HG02678 (cell line): ENCODE data around the gene ANKS4B.
"Not testable (repeated sequence)": the region's sequence is repeated elsewhere in the genome, so short reads cannot be mapped to it uniquely, and the experiment has no call there.

Experiments
- ATAC-seq: cut with Tn5 transposase; IDR thresholded peaks from one replicate; pipeline ENCODE4 v1.9.1; 2021; ENCODE audit warnings: mild to moderate bottlenecking, moderate library complexity; ENCODE audit not compliant: unreplicated experiment

Gene ANKS4B, protein sequence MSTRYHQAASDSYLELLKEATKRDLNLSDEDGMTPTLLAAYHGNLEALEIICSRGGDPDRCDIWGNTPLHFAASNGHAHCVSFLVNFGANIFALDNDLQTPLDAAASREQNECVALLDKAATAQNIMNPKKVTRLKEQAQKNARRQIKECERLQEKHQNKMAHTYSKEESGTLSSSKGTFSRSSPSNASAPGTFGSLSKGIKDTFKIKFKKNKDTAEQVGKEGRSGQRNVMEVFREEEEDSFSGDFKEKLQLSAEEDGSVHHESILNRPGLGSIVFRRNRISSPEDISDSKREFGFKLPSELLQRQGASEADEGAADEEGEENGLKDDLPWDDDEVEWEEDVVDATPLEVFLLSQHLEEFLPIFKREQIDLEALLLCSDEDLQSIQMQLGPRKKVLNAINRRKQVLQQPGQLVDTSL

DNA sequence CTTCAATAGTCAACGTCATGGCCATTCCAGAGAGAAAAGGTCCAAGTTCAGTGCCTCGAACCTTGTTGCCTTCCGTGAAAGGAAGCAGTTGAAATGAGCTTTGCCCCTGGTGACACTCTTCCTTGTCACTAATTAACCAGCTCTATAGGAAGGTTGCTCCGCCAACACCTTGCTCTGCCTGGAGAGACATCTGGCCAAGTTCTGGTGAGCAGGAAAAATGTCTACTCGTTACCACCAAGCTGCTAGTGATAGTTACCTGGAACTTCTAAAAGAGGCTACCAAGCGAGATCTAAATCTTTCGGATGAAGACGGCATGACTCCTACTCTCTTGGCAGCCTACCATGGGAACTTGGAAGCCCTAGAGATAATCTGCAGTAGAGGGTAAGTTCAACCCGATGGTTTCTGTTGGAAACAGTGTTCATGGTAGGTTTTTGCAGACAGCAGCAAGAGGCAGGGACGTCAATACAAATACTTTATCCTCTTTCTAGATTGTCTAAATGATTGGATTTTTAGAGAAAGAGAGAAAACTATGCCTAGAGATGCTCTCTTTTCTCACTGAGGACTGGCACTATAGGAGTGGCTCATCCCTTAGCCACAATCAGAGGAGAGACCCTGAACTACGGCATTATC, at the start of gene ANKS4B:
Gene ANKS4B, plus strand, starts transcription at position 179 of the 630 bp plus-strand sequence. Its CDS starts 39 bp downstream, at position 218.
- ATAC-seq, result no peak

DNA sequence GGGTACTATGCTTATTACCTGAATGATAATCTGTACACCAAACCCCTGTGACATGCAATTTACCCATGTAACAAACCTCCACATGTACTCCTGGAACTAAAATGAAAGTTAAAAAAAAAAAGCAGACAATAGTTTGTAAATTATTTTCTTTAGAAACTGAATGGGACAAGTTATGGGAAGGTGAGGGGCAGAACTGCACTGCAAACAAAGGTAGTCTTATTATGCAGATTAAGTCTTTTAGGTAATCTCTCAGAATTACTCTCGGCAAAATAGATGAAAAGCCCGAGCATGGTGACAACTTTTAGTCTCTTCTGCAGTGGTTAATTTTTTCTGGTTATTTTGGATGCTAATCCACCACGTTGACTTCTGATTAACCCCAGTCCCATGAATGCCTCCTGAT, 49.5 kb upstream of the ANKS4B start:
- ATAC-seq, result no peak

DNA sequence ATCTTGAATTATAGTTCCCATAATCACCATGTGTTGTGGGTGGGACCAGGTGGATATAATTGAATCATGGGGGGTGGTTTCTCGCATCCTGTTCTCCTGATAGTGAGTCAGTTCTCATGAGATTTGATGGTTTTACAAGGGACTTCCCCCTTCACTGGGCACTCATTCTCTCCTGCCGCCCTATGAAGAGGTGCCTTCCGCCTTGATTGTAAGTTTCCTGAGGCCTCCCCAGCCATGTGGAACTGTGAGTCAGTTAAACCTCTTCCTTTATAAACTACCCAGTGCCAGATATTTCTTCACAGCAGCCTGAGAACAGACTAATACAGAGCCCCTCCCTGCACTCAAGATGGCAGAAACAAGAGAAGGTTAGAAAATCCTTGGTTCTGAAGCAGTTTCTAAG, 48.7 kb upstream of the ANKS4B start:
- ATAC-seq, result no peak

DNA sequence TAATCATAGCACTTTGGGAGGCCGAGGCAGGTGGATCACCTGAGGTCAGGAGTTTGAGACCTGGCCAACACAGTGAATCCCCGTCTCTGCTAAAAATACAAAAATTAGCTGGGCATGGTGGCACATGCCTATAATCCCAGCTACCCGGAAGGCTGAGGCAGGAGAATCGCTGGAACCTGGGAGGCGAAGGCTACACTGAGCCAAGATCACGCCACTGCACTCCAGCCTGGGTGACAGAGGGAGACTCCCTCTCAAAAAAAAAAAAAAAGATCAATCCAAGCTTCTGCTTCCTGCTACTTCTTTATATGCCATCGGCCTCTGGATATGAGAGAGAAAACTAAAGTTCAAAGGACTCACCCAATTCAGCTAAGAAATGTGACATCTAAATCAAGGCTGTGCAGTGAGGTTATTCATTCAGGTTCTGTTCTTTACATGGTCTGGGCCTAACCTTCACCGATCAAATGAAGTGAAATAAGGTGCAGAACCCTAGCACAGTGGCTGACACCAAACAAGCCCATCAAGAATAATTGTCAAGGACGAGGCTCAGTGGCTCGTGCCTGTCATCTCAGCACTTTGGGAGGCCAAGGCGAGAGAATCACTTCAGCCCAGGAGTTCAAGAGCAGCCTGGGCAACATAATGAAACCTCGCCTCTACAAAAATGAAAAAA, 47.7 kb upstream of the ANKS4B start:
- ATAC-seq, result no peak

DNA sequence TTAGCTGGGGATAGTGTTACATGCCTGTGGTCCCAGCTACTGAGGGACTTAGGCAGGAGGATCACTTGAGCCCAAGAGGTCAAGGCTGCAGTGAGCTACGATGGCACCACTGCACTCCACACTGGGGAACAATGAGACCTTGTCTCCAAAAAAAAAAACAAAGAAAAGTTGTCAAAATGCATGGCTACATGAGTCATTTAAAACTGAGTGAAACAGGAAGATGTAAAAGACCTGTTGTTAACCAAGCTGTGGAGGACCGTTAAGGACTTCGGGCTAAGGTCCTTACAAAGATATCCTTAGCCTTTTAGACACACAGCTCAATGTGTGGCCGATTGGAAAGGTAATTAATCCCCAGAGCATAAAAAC, 47.2 kb upstream of the ANKS4B start:
- ATAC-seq, result no peak

DNA sequence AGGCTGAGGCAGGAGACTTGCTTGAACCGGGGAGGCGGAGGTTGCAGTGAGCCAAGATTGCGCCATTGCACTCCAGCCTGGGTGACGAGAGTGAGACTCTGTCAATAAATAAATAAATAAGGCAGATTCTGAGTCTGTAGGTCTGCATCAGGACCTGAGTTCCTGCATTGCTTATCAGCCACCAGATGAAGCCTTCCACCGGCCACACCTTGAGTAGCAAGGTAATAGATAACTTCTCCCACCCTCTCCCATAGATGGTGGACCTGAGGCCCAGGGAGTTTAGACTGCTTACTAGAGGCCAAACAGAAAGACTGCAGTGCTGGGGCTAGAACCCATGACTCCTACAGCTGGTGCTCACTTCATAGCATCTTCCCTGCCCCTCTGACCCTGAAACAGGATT, 44.2 kb upstream of the ANKS4B start:
- no peak for ATAC-seq

DNA sequence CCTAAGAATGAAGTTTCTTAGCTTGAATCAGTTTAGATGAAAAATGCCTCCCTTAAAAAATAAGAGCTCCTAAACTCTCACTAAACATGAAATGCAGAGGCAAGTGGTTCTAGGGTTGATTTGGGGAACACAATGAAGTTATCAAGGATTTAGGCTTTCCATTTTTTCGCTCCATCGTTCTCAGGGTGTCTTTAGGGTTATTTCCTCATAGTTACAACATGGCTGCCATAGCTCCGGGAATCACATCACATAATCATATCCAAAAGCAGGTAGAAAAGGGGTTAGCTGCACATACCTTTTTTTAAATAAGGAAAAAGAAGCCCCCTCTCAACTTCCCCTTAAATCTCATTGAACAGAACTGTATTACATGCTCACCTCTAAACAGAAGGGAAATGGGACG, 43.5 kb upstream of the ANKS4B start:
- ATAC-seq, result no peak

DNA sequence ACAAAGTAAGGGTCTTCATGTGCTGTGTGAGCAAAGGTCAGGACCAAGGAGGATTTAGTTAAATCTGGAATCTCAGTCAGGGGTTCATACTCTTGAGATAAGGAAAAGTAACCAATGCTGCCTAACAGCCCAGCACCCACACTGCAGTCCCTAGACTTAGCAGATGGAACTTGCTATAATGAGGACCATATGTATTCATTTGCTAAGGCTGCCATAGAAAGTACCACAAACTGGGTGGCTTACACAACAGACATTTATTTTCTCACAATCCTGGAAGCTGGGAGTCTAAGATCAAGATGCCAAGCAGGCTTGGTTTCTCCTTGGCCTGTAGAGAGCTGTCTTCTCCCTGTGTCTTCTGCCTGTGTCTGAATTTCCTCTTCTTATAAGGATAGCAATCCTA, 42.9 kb upstream of the ANKS4B start:
- no peak for ATAC-seq

DNA sequence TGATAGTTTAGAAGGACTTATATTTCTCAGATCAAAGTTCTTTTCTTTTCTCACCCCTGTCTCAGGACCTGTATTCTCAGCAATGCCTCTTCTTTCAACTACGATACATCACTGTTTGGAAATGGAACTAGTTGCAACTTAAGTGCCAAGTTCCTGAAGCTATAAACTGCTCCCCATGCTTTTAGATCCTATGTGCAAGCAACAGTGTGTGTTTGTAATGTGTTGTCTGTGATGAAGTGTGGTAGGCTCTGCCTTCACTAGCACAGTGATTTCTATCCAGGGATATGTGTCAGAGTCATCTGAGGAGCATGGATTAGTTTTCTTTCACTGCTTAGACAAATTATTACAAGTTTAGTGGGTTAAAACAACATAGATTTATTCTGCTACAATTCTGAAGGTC, 40.5 kb upstream of the ANKS4B start:
- no peak for ATAC-seq

DNA sequence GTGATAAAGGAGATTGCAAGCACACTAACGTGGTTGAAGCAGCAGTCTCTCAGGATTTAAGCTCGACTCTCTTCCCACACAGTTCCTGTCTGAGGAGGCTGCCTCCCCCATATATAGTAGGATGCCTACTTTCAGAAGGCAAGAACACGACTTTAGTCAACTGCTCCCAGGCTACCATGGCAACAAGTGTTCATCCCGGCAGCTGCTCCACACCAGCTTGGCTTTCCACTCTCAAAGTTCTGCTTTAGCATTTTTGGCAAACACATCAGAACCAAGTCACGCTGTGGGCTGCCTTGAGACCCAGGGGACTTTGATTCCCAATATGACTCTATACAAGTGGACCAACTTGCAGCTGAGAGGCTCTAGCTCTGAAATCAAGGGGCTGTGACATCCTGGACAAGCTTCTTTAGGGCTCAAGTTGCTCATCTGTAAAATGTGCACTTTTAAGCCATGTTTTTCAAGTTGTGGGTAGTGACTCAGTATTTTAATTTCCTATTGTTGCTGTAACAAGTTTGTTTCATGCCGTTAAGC, 38.7 kb upstream of the ANKS4B start:
- no peak for ATAC-seq

DNA sequence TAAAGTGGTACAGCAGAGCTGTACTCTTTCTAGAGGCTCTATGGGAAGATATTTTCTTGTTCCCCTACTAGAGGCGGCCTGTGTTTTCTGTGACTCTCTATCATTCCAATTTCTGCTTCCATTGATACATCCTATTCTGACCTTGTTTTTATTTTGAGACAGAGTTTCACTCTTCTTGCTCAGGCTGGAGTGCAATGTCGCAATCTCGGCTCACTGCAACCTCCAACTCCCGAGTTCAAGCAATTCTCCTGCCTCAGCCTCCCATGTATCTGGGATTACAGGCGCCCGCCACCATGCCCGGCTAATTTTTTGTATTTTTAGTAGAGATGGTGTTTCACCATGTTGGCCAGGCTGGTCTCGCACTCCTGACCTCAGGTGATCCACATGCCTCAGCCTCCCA, 38.2 kb upstream of the ANKS4B start:
- not testable (repeated sequence) for ATAC-seq

DNA sequence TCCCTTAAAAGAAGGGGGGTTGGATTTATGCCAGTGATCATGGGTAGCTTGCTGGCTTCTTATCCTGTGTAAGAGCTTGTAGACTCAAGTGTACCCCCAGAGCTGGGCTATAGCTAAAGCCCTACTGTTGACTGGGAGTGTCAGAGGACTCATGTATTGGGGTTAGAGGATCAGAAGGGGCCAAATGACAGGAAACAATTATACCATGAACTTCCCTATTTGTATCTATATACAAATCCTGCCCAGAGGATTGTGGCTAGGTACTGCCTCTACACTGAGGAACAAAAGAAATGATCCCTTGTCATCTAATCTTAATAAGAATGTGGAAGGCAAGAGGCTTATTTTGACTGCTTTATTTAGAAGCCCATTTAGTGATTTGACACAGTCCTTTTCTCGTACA, 36.4 kb upstream of the ANKS4B start:
- ATAC-seq, result no peak

DNA sequence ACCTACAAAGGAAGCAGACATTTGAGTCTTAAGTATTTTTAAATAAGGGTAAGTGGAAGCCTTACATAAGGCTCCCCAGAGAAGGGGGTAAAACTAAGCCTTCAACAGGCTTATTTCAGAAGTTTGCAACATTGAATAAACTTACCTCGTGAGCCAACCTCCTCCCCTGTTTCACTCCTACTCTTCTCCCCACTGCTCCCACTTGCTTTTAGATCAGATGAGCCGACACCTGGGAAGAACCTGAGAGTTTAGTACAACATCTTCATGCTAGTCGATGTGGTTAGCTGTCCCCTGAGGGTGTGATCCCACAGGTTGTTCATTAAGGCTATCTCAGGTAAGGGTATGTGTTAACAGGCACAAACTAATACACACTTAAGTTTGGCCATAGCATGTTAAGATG, 35.9 kb upstream of the ANKS4B start:
- no peak for ATAC-seq

DNA sequence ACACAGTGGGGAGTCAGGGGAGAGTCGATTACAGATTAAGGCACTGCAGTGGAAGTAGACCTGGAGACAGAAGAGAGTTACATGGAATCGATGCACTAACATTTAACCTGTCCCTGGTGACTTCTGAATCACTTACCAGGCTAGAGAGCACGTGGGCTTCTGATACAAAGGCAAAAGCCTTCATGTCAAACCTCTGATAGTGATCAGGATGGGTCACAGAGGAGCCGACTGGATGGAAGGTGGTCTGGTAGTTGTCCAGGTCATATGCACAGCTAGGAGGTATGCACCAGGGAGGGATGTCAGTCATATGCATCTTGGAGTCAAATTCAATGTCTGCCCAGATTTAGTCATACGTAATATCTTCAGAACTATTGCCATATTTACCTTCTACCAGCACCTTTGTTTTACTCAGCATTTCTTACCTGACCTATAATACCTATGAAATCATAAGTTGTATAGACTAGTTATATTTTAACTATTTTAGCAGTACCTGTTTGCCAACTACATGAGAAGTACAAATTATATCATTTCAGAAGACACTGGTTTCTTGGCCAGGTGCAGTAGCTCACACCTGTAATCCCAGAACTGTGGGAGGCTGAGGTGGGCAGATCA, 33.8 kb upstream of the ANKS4B start:
- no peak for ATAC-seq

DNA sequence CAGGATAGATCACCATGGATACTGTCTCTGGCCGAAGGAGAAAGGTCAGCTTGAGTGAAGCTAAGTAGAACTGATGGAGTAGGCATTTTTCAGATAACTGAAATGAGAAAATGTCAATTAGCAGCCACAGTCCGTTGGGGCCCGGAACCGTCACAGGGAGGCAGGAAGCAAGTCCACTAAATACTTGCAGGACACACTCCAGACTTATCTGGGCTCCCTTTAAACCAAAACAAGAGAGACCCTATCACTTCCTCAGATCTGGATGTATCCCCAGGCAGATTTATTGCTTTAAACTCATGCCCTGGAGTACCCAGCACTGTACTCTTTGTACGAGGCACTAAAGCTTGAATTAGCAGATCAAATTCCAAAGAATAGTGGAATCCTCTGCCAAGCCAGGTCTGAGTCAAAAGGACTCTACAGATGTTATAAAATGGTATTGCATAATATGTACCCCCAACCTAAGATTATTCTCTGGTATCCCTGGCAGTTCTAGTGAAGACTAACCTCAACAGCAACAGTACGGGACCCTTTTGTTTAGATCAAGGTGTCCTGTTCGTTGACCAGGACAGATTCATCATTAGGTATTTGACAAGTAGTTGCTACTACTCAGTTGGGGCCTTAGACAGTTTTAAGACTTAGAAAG, 30.2 kb upstream of the ANKS4B start:
- ATAC-seq, result no peak

DNA sequence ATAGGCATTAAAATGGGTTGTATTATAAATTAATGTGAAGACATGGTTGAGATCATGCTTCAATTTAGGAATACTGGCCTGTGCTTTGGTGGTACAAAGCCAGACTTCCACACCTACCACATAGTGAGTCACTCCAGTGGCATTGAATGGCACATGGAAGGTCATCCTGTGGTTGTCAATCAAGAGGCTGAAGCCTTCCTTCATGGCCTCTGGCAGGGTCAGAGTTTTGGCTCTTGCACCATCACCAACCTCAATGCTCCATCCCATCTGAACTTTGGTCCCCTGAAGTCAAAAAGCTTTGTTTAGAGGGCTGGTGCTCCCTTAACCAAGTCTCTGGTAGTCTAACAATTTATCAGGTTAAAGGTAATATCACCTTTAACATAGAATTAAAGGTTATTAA, 28.2 kb upstream of the ANKS4B start:
- no peak for ATAC-seq

DNA sequence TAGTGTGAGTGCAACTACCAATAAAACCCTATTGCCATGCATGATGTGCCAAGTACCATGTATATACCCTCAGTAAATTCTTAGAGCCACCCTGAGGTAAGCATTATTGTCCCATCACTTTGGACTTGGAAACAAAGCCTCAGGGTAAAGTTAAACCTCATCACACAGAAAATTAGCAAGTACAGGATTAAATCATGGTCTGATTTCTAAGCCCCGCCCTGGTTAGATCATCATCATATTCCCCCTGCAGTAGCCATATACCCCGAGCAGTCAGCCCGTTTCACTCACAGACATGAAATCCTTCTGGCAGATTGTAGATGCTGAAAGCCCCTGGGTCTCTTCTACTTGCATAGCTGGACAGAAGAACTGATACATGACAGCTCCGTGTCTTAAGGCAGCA, 26.9 kb upstream of the ANKS4B start:
- ATAC-seq, result no peak

DNA sequence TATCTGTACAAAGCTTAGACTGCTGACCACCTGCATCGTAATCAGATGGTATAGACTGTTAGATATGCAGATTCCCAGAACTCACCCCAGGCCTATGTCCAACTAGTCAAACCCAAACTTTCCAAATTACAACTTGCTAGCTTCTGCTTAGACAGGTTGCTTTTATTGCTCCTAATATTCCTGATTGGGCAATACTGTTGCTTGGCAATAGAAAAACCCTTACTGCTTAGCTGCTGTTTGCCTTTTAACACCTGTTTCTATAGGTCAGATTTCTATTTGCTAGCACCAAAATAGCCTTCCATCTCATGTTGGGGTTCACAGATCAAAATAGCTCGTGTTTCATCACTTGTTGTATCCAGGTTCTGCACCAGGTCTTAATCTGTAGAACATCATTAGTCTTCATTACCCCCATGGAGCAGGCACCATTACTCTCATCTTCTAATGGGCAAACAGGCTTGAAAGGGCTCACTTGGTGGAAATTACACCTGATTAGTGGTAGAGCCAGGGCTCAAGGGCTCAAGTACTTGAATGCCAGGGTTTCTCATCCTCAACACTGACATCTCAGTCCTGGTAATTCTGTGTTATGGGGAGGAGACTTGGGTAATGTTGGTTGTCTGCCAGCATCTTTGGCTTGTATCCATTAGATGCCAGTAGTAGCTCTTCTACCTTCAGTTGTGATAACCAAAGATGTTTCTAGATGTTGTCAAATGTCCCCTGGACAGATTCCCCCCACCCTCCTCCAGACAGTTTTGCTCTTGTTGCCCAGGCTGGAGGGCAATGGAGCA, 24.9 kb upstream of the ANKS4B start:
- ATAC-seq, result no peak

DNA sequence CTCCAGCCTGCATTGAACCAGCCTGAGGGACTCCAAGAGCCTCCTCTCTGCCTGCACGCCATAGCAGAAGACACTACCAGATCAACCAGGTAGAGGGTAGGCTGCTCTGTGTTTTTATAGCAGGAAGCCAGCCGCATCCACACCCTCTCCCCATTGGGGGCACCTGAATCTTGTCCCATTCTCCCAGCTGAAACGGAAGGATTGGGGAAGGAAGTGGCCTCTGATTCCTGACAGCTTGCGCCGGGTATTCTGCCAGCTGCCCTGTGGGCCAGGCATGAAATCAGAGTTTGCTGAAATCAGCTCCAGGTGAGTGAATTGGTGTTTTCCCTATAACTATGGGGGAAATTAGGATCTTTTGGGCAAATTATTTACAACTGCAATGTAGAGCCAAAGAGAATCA, 22.0 kb upstream of the ANKS4B start, which contains the start of gene ZP2:
Gene ZP2, minus strand, starts transcription at position 89 of the 400 bp plus-strand sequence. Its CDS starts 27 bp downstream, at position 62.
- ATAC-seq, result no peak

DNA sequence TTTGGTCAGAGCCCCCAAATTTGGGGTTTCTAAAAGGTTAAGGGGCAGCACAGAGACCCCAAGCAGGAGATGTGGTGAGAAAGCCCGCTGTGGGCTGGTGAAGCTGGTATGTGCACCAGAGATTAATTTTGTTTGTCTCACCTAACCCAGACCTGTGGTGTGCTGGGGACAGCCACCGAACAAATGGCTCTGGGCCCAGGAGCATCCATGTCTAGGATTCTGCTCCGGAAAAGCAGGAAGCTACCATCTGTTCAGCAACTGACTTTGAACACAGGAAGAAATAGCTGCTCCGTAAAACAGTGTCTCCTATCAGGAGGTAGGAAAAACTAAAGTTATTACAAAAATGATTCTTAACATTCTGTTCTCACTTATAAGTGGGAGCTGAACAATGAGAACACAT, 19.4 kb upstream of the ANKS4B start:
- ATAC-seq, result no peak
